Nephron (organoid): ENCODE measurements around the gene PDZK1IP1.

Experiments used
- H3K27ac Mint-ChIP-seq, 3 experiments: 2 replicates each; pipeline ENCODE4 v1.8.0; 2020; ENCODE audit warnings: mixed read lengths in 3 of 3, mild to moderate bottlenecking in 2 of 3, moderate library complexity in 1 of 3
- H3K27me3 Mint-ChIP-seq: 2 replicates; pipeline ENCODE4 v1.8.0; 2021; ENCODE audit warnings: low read depth, mild to moderate bottlenecking, moderate library complexity, mixed read lengths
- H3K36me3 Mint-ChIP-seq: 2 replicates; pipeline ENCODE4 v1.8.0; 2020; ENCODE audit warnings: low read depth, mixed read lengths
- H3K4me1 Mint-ChIP-seq: 2 replicates; pipeline ENCODE4 v1.8.0; 2020; ENCODE audit warnings: mixed read lengths
- H3K4me3 Mint-ChIP-seq, 3 experiments: 2 replicates each; pipeline ENCODE4 v1.8.0; 2020; ENCODE audit warnings: mild to moderate bottlenecking in 3 of 3, mixed read lengths in 3 of 3, moderate library complexity in 2 of 3
- H3K9me3 Mint-ChIP-seq: 2 replicates; pipeline ENCODE4 v1.8.0; 2020; ENCODE audit warnings: mixed read lengths
- CTCF ChIP-seq, 3 experiments: fragments of 200-600 bp; sonication (generic); IDR thresholded peaks; one replicate each; pipeline ENCODE4 v1.5.0; 2021; ENCODE audit warnings: antibody characterized with exemption in 3 of 3; ENCODE audit not compliant: unreplicated experiment in 3 of 3

The PDZK1IP1 gene

GRCh38 chr1:47219590-47220220, 29.9 kb upstream of the PDZK1IP1 start:
- Mint-ChIP-seq H3K4me1 (no peaks in the 10 kb centered on the region), H3K27me3 (peaks cover 31% of the 10 kb centered on the region), H3K9me3 (no peaks in the 10 kb centered on the region), H3K27ac (no peak overlapping the region), H3K4me3 (no peak overlapping the region), H3K36me3 (no peaks in the 10 kb centered on the region)
- TF ChIP-seq CTCF (IDR thresholded peaks at IDR 0.05; ENCODE audit: unreplicated experiment in 3 of 3) = no peak

GRCh38 chr1:47219001-47219400, 29.2 kb upstream of the PDZK1IP1 start:
- no peaks in the 10 kb centered on the region for H3K36me3 Mint-ChIP-seq
- H3K4me1 Mint-ChIP-seq = no peaks in the 10 kb centered on the region
- H3K9me3 Mint-ChIP-seq = no peaks in the 10 kb centered on the region
- no peak overlapping the region for H3K4me3 Mint-ChIP-seq
- peaks cover 31% of the 10 kb centered on the region for H3K27me3 Mint-ChIP-seq
- TF ChIP-seq CTCF (IDR thresholded peaks at IDR 0.05; ENCODE audit: unreplicated experiment in 3 of 3) = no peak
- H3K27ac Mint-ChIP-seq = no peak overlapping the region

GRCh38 chr1:47216278-47217059, 26.6 kb upstream of the PDZK1IP1 start:
- Mint-ChIP-seq H3K27ac (no peak overlapping the region), H3K27me3 (peaks cover 31% of the 10 kb centered on the region), H3K36me3 (no peaks in the 10 kb centered on the region), H3K4me1 (no peaks in the 10 kb centered on the region), H3K4me3 (no peak overlapping the region), H3K9me3 (no peaks in the 10 kb centered on the region)
- no peak for TF ChIP-seq CTCF (IDR thresholded peaks at IDR 0.05; ENCODE audit: unreplicated experiment in 3 of 3)

GRCh38 chr1:47215713-47216112, 25.9 kb upstream of the PDZK1IP1 start:
- H3K27ac Mint-ChIP-seq = no peak overlapping the region
- no peaks in the 10 kb centered on the region for H3K4me1 Mint-ChIP-seq
- H3K36me3 Mint-ChIP-seq = no peaks in the 10 kb centered on the region
- no peak for TF ChIP-seq CTCF (IDR thresholded peaks at IDR 0.05; ENCODE audit: unreplicated experiment in 3 of 3)
- no peak overlapping the region for H3K4me3 Mint-ChIP-seq
- H3K9me3 Mint-ChIP-seq = no peaks in the 10 kb centered on the region
- peaks cover 31% of the 10 kb centered on the region for H3K27me3 Mint-ChIP-seq

- Mint-ChIP-seq H3K9me3 (no peaks in the 10 kb centered on the region), H3K4me3 (no peak overlapping the region), H3K36me3 (no peaks in the 10 kb centered on the region), H3K27me3 (peaks cover 35% of the 10 kb centered on the region), H3K4me1 (no peaks in the 10 kb centered on the region), H3K27ac (no peak overlapping the region)
- TF ChIP-seq CTCF (IDR thresholded peaks at IDR 0.05; ENCODE audit: unreplicated experiment in 3 of 3) = no peak
Measured at GRCh38 chr1:47214549-47214948, 24.7 kb upstream of the PDZK1IP1 start.
